Esophagus squamous epithelium (tissue), 5 donors: ENCODE data around the gene CDC14C. TPM values are rescaled to one million over a fixed set of nuclear protein-coding genes. Genes with fewer than 3 reads are reported as not detected.

ENCODE experiments used
- DNase-seq: peaks from one replicate; lab custom pipeline; 2025; lab: John Stamatoyannopoulos, UW
- H3K27ac ChIP-seq, 4 donors: fragments of 200-600 bp; sonication (generic); one replicate each; pipeline ENCODE4 v1.5.1; 2016 to 2019; ENCODE audit warnings: mild to moderate bottlenecking in 1 of 4
- H3K27me3 ChIP-seq, 4 donors: fragments of 200-600 bp; sonication (generic); 1 replicate in 3 of 4; 2 replicates in 1 of 4; pipeline versions ENCODE4 v1.5.1 to v1.6.0; 2017 to 2021; ENCODE audit warnings: antibody characterized with exemption in 1 of 4
- H3K36me3 ChIP-seq, 3 donors: fragments of 200-600 bp; sonication (generic); one replicate each; pipeline ENCODE4 v1.5.1; 2016 to 2019
- H3K4me1 ChIP-seq, 3 donors: fragments of 200-600 bp; sonication (generic); one replicate each; pipeline ENCODE4 v1.5.1; 2017 to 2019
- H3K4me3 ChIP-seq, 4 donors: fragments of 200-600 bp; sonication (generic); 1 replicate in 3 of 4; 2 replicates in 1 of 4; pipeline ENCODE4 v1.5.1; 2016 to 2019; ENCODE audit warnings: mild to moderate bottlenecking in 2 of 4, moderate library complexity in 1 of 4
- H3K9me3 ChIP-seq, 3 donors: fragments of 200-600 bp; sonication (generic); one replicate each; pipeline ENCODE4 v1.5.1; 2016 to 2019
- CTCF ChIP-seq, 6 experiments: fragments of 450-650 bp in 4 of 6; fragments of 200-600 bp in 2 of 6; sonication (generic) in 2 of 6; IDR thresholded peaks; one replicate each; pipeline ENCODE4 v1.5.1; 2016 to 2019; ENCODE audit warnings: antibody characterized with exemption in 6 of 6, mild to moderate bottlenecking in 4 of 6, moderate library complexity in 4 of 6
- POLR2A ChIP-seq, 4 donors: fragments of 450-650 bp; IDR thresholded peaks; one replicate each; pipeline ENCODE4 v1.6.1; 2017; ENCODE audit warnings: antibody characterized with exemption in 4 of 4, mild to moderate bottlenecking in 4 of 4, moderate library complexity in 3 of 4
- WGBS, 2 donors: methylation state at CpG; one replicate each; pipeline ENCODE4 v1.1.5; 2018; 5-methylcytosine and 5-hydroxymethylcytosine counted together
- intact Hi-C: fragments of 100-400 bp; cut with DNase I; formaldehyde crosslinking; loops from one replicate; pipeline ENCODE4 v1.15.0; 2022
- total RNA-seq, 4 donors: library from RNA; depleted of rRNA; stranded (reverse); fragments of >200 nt; gene quantifications; one replicate each; pipeline ENCODE4 v1.1.0, GENCODE V29; 2016
- donor health status: DM: yes; HTN: yes; CAD: no.

Gene CDC14C
- total RNA-seq, 4 donors from 2014 or later, result not detected

GRCh38 chr7:48932126-48932910, 8.0 kb downstream of the CDC14C start:
- WGBS, 2 donors, result 75 to 86% methylated on average over 2 of the region's 2 CpGs
- H3K27ac ChIP-seq, result no peak overlapping the region
- DNase-seq, result no peak
- H3K4me1 ChIP-seq, result no peaks in the 10 kb centered on the region
- H3K36me3 ChIP-seq, result no peaks in the 10 kb centered on the region
- H3K4me3 ChIP-seq, result no peak overlapping the region
- no peaks in the 10 kb centered on the region for H3K27me3 ChIP-seq
- no peak for TF ChIP-seq CTCF (IDR thresholded peaks at IDR 0.05)
- no peak for TF ChIP-seq POLR2A (IDR thresholded peaks at IDR 0.05)
- intact Hi-C loops, result no loop called here
- H3K9me3 ChIP-seq, result no peaks in the 10 kb centered on the region

- no peak for DNase-seq
- Histone ChIP-seq H3K27me3 (no peaks in the 10 kb centered on the region), H3K4me3 (no peak overlapping the region), H3K36me3 (no peaks in the 10 kb centered on the region), H3K9me3 (no peaks in the 10 kb centered on the region), H3K4me1 (no peaks in the 10 kb centered on the region), H3K27ac (no peak overlapping the region)
- 73 to 77% methylated on average over 3 of the region's 3 CpGs for WGBS, 2 donors
- TF ChIP-seq CTCF (IDR thresholded peaks at IDR 0.05) (no peak), POLR2A (IDR thresholded peaks at IDR 0.05) (no peak)
- intact Hi-C loops, result no loop called here
Measured at GRCh38 chr7:48933549-48934085, 9.3 kb downstream of the CDC14C start.

- 51 to 54% methylated on average over 3 to 4 of the region's 4 CpGs for WGBS, 2 donors
- no peaks in the 10 kb centered on the region for H3K36me3 ChIP-seq
- H3K27ac ChIP-seq, result no peak overlapping the region
- DNase-seq, result no peak
- no peaks in the 10 kb centered on the region for H3K27me3 ChIP-seq
- H3K4me1 ChIP-seq, result no peaks in the 10 kb centered on the region
- H3K9me3 ChIP-seq, result no peaks in the 10 kb centered on the region
- H3K4me3 ChIP-seq, result no peak overlapping the region
- intact Hi-C loops, result no loop called here
- TF ChIP-seq POLR2A (IDR thresholded peaks at IDR 0.05), result no peak
- TF ChIP-seq CTCF (IDR thresholded peaks at IDR 0.05), result no peak
Measured at GRCh38 chr7:48938539-48939295, 14.4 kb downstream of the CDC14C start.

- WGBS, 2 donors, result 71 to 72% methylated on average over 3 of the region's 3 CpGs
- no peaks in the 10 kb centered on the region for H3K4me1 ChIP-seq
- TF ChIP-seq POLR2A (IDR thresholded peaks at IDR 0.05), result no peak
- TF ChIP-seq CTCF (IDR thresholded peaks at IDR 0.05), result no peak
- H3K36me3 ChIP-seq, result no peaks in the 10 kb centered on the region
- H3K27ac ChIP-seq, result no peak overlapping the region
- intact Hi-C loops, result no loop called here
- H3K9me3 ChIP-seq, result no peaks in the 10 kb centered on the region
- no peak for DNase-seq
- H3K27me3 ChIP-seq, result no peaks in the 10 kb centered on the region
- H3K4me3 ChIP-seq, result no peak overlapping the region
Measured at GRCh38 chr7:48943279-48943990, 19.1 kb downstream of the CDC14C start.
